IMR-90 (cell line): ENCODE data around the gene EXOC2.

Experiments
- BHLHE40 ChIP-seq: fragments of 150-350 bp; IDR thresholded peaks from 2 replicates; pipeline ENCODE4 v1.6.1; 2016; ENCODE audit warnings: mild to moderate bottlenecking, low read depth, low read length
- CEBPB ChIP-seq: IDR thresholded peaks from 2 replicates; pipeline ENCODE4 v1.6.1; 2012; ENCODE audit warnings: low read depth, low read length, improper control_type of control experiment
- MXI1 ChIP-seq: IDR thresholded peaks from 2 replicates; pipeline ENCODE4 v1.6.1; 2012; ENCODE audit warnings: low read depth, mild to moderate bottlenecking, low read length, moderate library complexity, borderline replicate concordance
- POLR2A ChIP-seq: IDR thresholded peaks from 2 replicates; pipeline ENCODE4 v1.6.1; 2012; ENCODE audit warnings: mild to moderate bottlenecking, low read depth, low read length
- RCOR1 ChIP-seq: IDR thresholded peaks from 2 replicates; pipeline ENCODE4 v1.6.1; 2012; ENCODE audit warnings: mild to moderate bottlenecking, low read length, improper control_type of control experiment; ENCODE audit not compliant: insufficient replicate concordance
- SMC3 ChIP-seq: fragments of 150-350 bp; IDR thresholded peaks from 2 replicates; pipeline ENCODE4 v1.6.1; 2016; ENCODE audit warnings: low read depth, mild to moderate bottlenecking, antibody characterized with exemption, low read length, moderate library complexity
- TF ChIP-seq, protein P1 (sequence below): conservative IDR thresholded peaks from 2 replicates; pipeline ENCODE4 v1.5.1; 2012; ENCODE audit warnings: mild to moderate bottlenecking, low read depth, low read length, improper control_type of control experiment
- TF ChIP-seq, protein P2 (sequence below): fragments of 150-350 bp; IDR thresholded peaks from 2 replicates; pipeline ENCODE4 v1.6.1; 2017; ENCODE audit warnings: mild to moderate bottlenecking, antibody characterized with exemption, low read length, low read depth
- TF ChIP-seq, protein P3 (sequence below): fragments of 150-350 bp; IDR thresholded peaks from 2 replicates; pipeline ENCODE4 v1.6.1; 2016; ENCODE audit warnings: low read depth, mild to moderate bottlenecking, low read length, moderate library complexity, borderline replicate concordance

DNA sequence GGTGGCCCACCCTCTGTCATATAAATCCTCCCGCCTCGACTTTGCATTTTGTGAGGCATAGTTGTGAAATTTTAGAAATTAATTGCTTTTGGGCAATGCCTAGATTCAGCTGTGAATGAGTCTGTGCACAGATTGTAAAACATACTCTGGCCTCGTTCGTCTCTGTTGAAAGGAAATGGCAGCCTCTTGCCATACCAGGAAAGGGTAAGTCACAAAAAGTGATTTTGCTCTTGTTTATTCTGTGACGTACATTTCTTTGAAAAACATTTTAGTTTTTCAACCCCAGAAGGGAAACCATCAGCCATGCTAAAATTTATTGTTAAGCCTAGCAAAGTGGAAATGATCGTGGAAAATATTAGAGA, 15.3 kb upstream of the EXOC2 start:
- TF ChIP-seq, protein P1, sequence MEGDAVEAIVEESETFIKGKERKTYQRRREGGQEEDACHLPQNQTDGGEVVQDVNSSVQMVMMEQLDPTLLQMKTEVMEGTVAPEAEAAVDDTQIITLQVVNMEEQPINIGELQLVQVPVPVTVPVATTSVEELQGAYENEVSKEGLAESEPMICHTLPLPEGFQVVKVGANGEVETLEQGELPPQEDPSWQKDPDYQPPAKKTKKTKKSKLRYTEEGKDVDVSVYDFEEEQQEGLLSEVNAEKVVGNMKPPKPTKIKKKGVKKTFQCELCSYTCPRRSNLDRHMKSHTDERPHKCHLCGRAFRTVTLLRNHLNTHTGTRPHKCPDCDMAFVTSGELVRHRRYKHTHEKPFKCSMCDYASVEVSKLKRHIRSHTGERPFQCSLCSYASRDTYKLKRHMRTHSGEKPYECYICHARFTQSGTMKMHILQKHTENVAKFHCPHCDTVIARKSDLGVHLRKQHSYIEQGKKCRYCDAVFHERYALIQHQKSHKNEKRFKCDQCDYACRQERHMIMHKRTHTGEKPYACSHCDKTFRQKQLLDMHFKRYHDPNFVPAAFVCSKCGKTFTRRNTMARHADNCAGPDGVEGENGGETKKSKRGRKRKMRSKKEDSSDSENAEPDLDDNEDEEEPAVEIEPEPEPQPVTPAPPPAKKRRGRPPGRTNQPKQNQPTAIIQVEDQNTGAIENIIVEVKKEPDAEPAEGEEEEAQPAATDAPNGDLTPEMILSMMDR = no peak
- TF ChIP-seq POLR2A = no peak
- no peak for TF ChIP-seq CEBPB
- TF ChIP-seq, protein P2, sequence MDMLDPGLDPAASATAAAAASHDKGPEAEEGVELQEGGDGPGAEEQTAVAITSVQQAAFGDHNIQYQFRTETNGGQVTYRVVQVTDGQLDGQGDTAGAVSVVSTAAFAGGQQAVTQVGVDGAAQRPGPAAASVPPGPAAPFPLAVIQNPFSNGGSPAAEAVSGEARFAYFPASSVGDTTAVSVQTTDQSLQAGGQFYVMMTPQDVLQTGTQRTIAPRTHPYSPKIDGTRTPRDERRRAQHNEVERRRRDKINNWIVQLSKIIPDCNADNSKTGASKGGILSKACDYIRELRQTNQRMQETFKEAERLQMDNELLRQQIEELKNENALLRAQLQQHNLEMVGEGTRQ = no peak
- TF ChIP-seq, protein P3, sequence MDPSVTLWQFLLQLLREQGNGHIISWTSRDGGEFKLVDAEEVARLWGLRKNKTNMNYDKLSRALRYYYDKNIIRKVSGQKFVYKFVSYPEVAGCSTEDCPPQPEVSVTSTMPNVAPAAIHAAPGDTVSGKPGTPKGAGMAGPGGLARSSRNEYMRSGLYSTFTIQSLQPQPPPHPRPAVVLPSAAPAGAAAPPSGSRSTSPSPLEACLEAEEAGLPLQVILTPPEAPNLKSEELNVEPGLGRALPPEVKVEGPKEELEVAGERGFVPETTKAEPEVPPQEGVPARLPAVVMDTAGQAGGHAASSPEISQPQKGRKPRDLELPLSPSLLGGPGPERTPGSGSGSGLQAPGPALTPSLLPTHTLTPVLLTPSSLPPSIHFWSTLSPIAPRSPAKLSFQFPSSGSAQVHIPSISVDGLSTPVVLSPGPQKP = no peak
- TF ChIP-seq MXI1 = no peak
- no peak for TF ChIP-seq SMC3
- no peak for TF ChIP-seq BHLHE40
- no peak for TF ChIP-seq RCOR1
